Endothelial cell of umbilical vein (primary cell): ENCODE data around the gene SPG7. TPM values are rescaled to one million over a fixed set of nuclear protein-coding genes. Genes with fewer than 3 reads are reported as not detected.
"Not testable (repeated sequence)": the region's sequence is repeated elsewhere in the genome, so short reads cannot be mapped to it uniquely, and the experiment has no call there.

Experiments used
- BruUV-seq: library from RNA; stranded (reverse); fragments of 400-500 nt; replicated peaks from 2 replicates; lab custom pipeline; 2021; lab: Mats Ljungman, UMichigan
- CTCF ChIA-PET: fragments of 300-600, 350-600 bp; sonication (Branson Sonifier 250); formaldehyde crosslinking; loops from one replicate; lab custom pipeline; 2021; ENCODE audit warnings: antibody characterized with exemption, inconsistent platforms; lab: Charles Lee
- POLR2A ChIA-PET: fragments of 300-600, 350-600 bp; sonication (Branson Sonifier 250); formaldehyde crosslinking; loops from one replicate; lab custom pipeline; 2021; ENCODE audit warnings: antibody characterized with exemption, inconsistent platforms; lab: Charles Lee
- DNase-seq: peaks from one replicate; pipeline ENCODE4 v3.0.0-alpha.2; 2011; ENCODE audit warnings: low read depth, low spot score
- FAIRE-seq: peaks from 2 replicates; lab custom pipeline; 2011; peaks lifted over from hg19 to GRCh38; lab: Jason Lieb, UNC
- H2AFZ ChIP-seq: 2 replicates; pipeline ENCODE4 v1.6.0; 2012; ENCODE audit warnings: low read depth, low read length, control low read depth, inconsistent platforms
- H3K27ac ChIP-seq: 2 replicates; pipeline ENCODE4 v1.5.1; 2011; ENCODE audit warnings: low read depth, mild to moderate bottlenecking, control low read depth, low read length, moderate library complexity; ENCODE audit not compliant: insufficient read depth
- H3K27me3 ChIP-seq, 2 experiments: 2 replicates each; pipeline versions ENCODE4 v1.6.0 to v1.6.1; 2011; ENCODE audit warnings: low read length in 2 of 2, mixed read lengths in 1 of 2; ENCODE audit not compliant: control insufficient read depth in 2 of 2, insufficient read depth in 2 of 2
- H3K36me3 ChIP-seq, 2 experiments: 2 replicates in 1 of 2; 3 replicates in 1 of 2; pipeline ENCODE4 v1.5.1; 2011; ENCODE audit warnings: low read length in 2 of 2, mild to moderate bottlenecking in 1 of 2, moderate library complexity in 1 of 2; ENCODE audit not compliant: control insufficient read depth in 2 of 2, insufficient read depth in 2 of 2; ENCODE audit errors: extremely low read depth in 1 of 2
- H3K4me1 ChIP-seq: 3 replicates; pipeline ENCODE4 v1.5.1; 2011; ENCODE audit warnings: mild to moderate bottlenecking, low read length; ENCODE audit not compliant: control insufficient read depth, insufficient read depth; ENCODE audit errors: extremely low read depth
- H3K4me2 ChIP-seq: 2 replicates; pipeline ENCODE4 v1.6.1; 2011; ENCODE audit warnings: low read length, control low read depth, mixed read lengths; ENCODE audit not compliant: insufficient read depth
- H3K4me3 ChIP-seq, 3 experiments: fragments of 200-600 bp in 1 of 3; sonication (generic), shearing (Covaris generic) in 1 of 3; replicated peaks in 1 of 3; 2 replicates each; pipeline ENCODE4 v1.5.1; 2011 to 2016; ENCODE audit warnings: control low read depth in 3 of 3, low read length in 3 of 3, mild to moderate bottlenecking in 2 of 3, inconsistent platforms in 1 of 3, low read depth in 1 of 3, moderate library complexity in 1 of 3; ENCODE audit not compliant: insufficient read depth in 1 of 3
- H3K79me2 ChIP-seq: 2 replicates; pipeline ENCODE4 v1.6.0; 2012; ENCODE audit warnings: low read length, inconsistent platforms; ENCODE audit not compliant: control insufficient read depth, insufficient read depth
- H3K9ac ChIP-seq: replicated peaks from 2 replicates; pipeline ENCODE3; 2011; ENCODE audit warnings: low read length, control low read depth; ENCODE audit not compliant: insufficient read depth; ENCODE audit errors: extremely low read depth
- H3K9me1 ChIP-seq: replicated peaks from 3 replicates; pipeline ENCODE4 v1.6.0; 2011; ENCODE audit warnings: mild to moderate bottlenecking, low read length; ENCODE audit not compliant: control insufficient read depth, insufficient read depth; ENCODE audit errors: extremely low read depth
- H3K9me3 ChIP-seq: replicated peaks from 2 replicates; pipeline ENCODE4 v1.5.1; 2012; ENCODE audit warnings: low read length, inconsistent platforms; ENCODE audit not compliant: control insufficient read depth, insufficient read depth
- H4K20me1 ChIP-seq: replicated peaks from 2 replicates; pipeline ENCODE3; 2011; ENCODE audit warnings: mild to moderate bottlenecking, low read length; ENCODE audit not compliant: control insufficient read depth, insufficient read depth; ENCODE audit errors: extremely low read depth
- CTCF ChIP-seq, 2 donors: IDR thresholded peaks; 1 replicate in 1 of 2; 2 replicates in 1 of 2; pipeline ENCODE4 v1.5.1; 2011; ENCODE audit warnings: low read length in 2 of 2, mild to moderate bottlenecking in 2 of 2, moderate library complexity in 2 of 2, control low read depth in 1 of 2, inconsistent platforms in 1 of 2, low read depth in 1 of 2; ENCODE audit not compliant: insufficient read depth in 1 of 2; ENCODE audit errors: extremely low read depth in 1 of 2
- EZH2 ChIP-seq: IDR thresholded peaks from 2 replicates; pipeline ENCODE4 v1.6.1; 2012; ENCODE audit warnings: borderline replicate concordance, low read depth, mild to moderate bottlenecking, moderate library complexity, low read length, inconsistent platforms; ENCODE audit not compliant: severe bottlenecking
- FOS ChIP-seq: IDR thresholded peaks from 2 replicates; pipeline ENCODE4 v1.6.1; 2011; ENCODE audit warnings: mild to moderate bottlenecking, low read length, moderate library complexity, borderline replicate concordance; ENCODE audit not compliant: insufficient read depth
- GATA2 ChIP-seq: IDR thresholded peaks from 2 replicates; pipeline ENCODE4 v1.7.0; 2011; ENCODE audit warnings: low read depth, mild to moderate bottlenecking, moderate library complexity, mixed read lengths, low read length; ENCODE audit not compliant: insufficient read length, insufficient read depth
- JUN ChIP-seq: IDR thresholded peaks from 2 replicates; pipeline ENCODE4 v1.6.1; 2011; ENCODE audit warnings: borderline replicate concordance, low read depth; ENCODE audit not compliant: insufficient read length, insufficient read depth
- MAX ChIP-seq: IDR thresholded peaks from 2 replicates; pipeline ENCODE4 v1.6.1; 2011; ENCODE audit not compliant: insufficient read depth, insufficient read length
- MYC ChIP-seq: IDR thresholded peaks from one replicate; pipeline ENCODE4 v1.6.1; 2011; ENCODE audit warnings: mild to moderate bottlenecking, low read depth, low read length
- POLR2A ChIP-seq: IDR thresholded peaks from 2 replicates; pipeline ENCODE4 v1.6.1; 2012; ENCODE audit warnings: low read depth, mild to moderate bottlenecking, control low read depth, low read length
- POLR2AphosphoS5 ChIP-seq: IDR thresholded peaks from 2 replicates; pipeline ENCODE4 v1.6.1; 2012; ENCODE audit warnings: low read depth, mild to moderate bottlenecking, control low read depth, low read length, moderate library complexity; ENCODE audit not compliant: insufficient read depth
- dilution Hi-C: fragments of 300-500 bp; cut with MboI; formaldehyde crosslinking; loops from one replicate; pipeline ENCODE4 v1.15.0; 2019; ENCODE audit warnings: low sequenced_read_pairs; ENCODE audit not compliant: extremely low pct_ligation_motif_present
- intact Hi-C: fragments of 100-400 bp; cut with micrococcal nuclease; formaldehyde crosslinking; loops from one replicate; pipeline ENCODE4 v1.10.0; 2022
- polyA plus RNA-seq, 4 experiments: library from polyadenylated mRNA; depleted of rRNA in 3 of 4; stranded (reverse) in 3 of 4; unstranded in 1 of 4; fragments of >200 nt; gene quantifications; 2 replicates each; pipeline versions ENCODE4 v1.2.1 to v1.2.3, GENCODE V29; 2011 to 2012; ENCODE audit warnings: missing spikeins in 1 of 4
- total RNA-seq: library from RNA; stranded (reverse); gene quantifications from 2 replicates; pipeline ENCODE4 v1.2.3, GENCODE V29; 2021

Gene SPG7
- total and polyA plus RNA-seq, 2 donors (not counting 3 experiments of a cell fraction or from before 2014, with no cell fraction given) = 90.2 to 146 TPM

- H3K9ac ChIP-seq, H3K36me3 ChIP-seq, CTCF ChIA-PET, H3K27me3 ChIP-seq, H3K9me3 ChIP-seq, FAIRE-seq, H2AFZ ChIP-seq, H3K79me2 ChIP-seq, H3K4me3 ChIP-seq, BruUV-seq, intact Hi-C loops, H3K4me2 ChIP-seq, H3K27ac ChIP-seq, POLR2A ChIA-PET, DNase-seq, dilution Hi-C loops, H4K20me1 ChIP-seq, H3K9me1 ChIP-seq, H3K4me1 ChIP-seq: not testable (repeated sequence)
These were observed 79.5 kb downstream of the SPG7 start for GRCh38 chr16:89587676-89588075.

- Histone ChIP-seq H2AFZ (no peak overlapping the region), H3K9ac (no peak overlapping the region), H3K27ac (no peak overlapping the region), H4K20me1 (no peaks in the 10 kb centered on the region), H3K36me3 (no peaks in the 10 kb centered on the region), H3K79me2 (no peaks in the 10 kb centered on the region), H3K9me3 (no peaks in the 10 kb centered on the region), H3K27me3 (no peaks in the 10 kb centered on the region), H3K4me1 (no peaks in the 10 kb centered on the region), H3K4me3 (no peak overlapping the region), H3K9me1 (no peaks in the 10 kb centered on the region), H3K4me2 (no peak overlapping the region)
- FAIRE-seq (no peak), DNase-seq (no peak)
- CTCF ChIA-PET = interaction anchor here (1.6 to 2.1 kb wide), 2 partner anchors 11 to 14 kb away, joined by 4 to 7 read pairs; no protein-coding TSS in a partner anchor
- dilution Hi-C loops = no loop called here
- no TSS peak for BruUV-seq
- POLR2A ChIA-PET = no interaction called here
- TF ChIP-seq FOS = no peak
- no peak for TF ChIP-seq MAX
- no peak for TF ChIP-seq MYC
- no peak for TF ChIP-seq GATA2
- TF ChIP-seq POLR2A = no peak
- no peak for TF ChIP-seq JUN
- no peak for TF ChIP-seq POLR2AphosphoS5
- TF ChIP-seq CTCF (IDR thresholded peaks at IDR 0.05; ENCODE audit: extremely low read depth in 1 of 2, insufficient read depth in 1 of 2, low read depth in 1 of 2, low read length in 2 of 2) = no peak
- no peak for TF ChIP-seq EZH2
- intact Hi-C loops = no loop called here
These were observed 80.4 kb downstream of the SPG7 start for GRCh38 chr16:89588413-89589109.
